Suprapubic skin (tissue), 3 donors: ENCODE data around the gene THPO.

Experiments used
- EP300 ChIP-seq: sonication (generic); formaldehyde crosslinking; IDR thresholded peaks from one replicate; pipeline ENCODE4 v1.6.1; 2017; ENCODE audit warnings: antibody characterized with exemption
- TF ChIP-seq, protein P1 (sequence below), 2 donors: fragments of 200-600 bp in 1 of 2; fragments of 450-650 bp in 1 of 2; sonication (generic) in 1 of 2; IDR thresholded peaks; one replicate each; pipeline ENCODE4 v1.5.1; 2016 to 2019; ENCODE audit warnings: antibody characterized with exemption in 2 of 2, mild to moderate bottlenecking in 1 of 2, moderate library complexity in 1 of 2

DNA sequence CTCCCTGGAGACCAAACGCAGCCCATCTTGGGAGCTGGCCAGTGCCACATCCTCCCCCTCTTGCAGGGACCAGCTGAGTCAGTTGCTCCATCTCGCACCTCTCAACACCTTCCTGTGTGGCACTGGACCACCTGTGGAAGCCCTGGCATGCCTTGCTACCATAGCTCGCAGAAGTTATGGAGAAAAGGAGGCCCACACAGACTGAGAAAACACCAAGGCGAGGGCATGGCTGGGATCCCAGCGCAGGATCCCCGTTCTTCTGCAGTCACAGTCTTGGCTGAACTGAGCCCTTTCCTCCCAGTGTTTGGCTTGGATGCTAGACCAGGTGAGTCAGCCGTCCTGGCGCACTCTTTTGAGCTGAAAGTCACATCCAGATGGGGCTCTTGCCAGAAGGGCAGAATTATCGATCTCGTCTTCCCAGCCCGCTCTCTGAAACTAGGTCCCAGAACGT is 48.7 kb upstream of the THPO start:
- TF ChIP-seq EP300: no peak
- TF ChIP-seq, protein P1, sequence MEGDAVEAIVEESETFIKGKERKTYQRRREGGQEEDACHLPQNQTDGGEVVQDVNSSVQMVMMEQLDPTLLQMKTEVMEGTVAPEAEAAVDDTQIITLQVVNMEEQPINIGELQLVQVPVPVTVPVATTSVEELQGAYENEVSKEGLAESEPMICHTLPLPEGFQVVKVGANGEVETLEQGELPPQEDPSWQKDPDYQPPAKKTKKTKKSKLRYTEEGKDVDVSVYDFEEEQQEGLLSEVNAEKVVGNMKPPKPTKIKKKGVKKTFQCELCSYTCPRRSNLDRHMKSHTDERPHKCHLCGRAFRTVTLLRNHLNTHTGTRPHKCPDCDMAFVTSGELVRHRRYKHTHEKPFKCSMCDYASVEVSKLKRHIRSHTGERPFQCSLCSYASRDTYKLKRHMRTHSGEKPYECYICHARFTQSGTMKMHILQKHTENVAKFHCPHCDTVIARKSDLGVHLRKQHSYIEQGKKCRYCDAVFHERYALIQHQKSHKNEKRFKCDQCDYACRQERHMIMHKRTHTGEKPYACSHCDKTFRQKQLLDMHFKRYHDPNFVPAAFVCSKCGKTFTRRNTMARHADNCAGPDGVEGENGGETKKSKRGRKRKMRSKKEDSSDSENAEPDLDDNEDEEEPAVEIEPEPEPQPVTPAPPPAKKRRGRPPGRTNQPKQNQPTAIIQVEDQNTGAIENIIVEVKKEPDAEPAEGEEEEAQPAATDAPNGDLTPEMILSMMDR (IDR thresholded peaks at IDR 0.05): no peak
